Measurements from ENCODE around the gene PCGF2.

Gene PCGF2

DNA sequence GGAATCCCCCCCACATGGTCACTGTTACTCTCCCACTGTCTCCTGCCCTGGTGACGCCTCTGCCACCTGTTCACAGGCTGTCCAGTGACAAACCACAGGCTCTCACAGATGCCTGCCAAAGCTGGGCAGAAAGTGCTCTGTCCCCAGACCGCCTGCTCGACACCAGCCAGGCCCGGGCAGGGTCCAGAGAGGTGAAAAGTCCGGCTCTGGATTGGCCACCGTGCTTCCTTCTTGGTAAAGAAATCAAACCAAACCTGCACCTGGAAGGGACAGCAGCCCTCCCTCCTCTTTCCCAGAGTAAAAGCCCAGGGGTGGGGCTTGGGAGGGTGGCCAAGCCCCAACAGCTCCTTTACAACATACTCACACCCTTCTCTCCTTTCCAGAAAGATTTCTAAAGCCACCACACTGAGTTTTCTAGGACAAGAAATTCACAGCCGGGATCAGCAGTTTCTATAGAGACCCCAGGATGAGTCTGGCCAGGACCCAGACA is 6.2 kb downstream of the PCGF2 start:
- Histone ChIP-seq H3K36me3 (ENCODE audit: control insufficient read depth, low read depth, low read length) (peaks cover 24% of the 10 kb centered on the region), H3K9ac (ENCODE audit: low read length) (no peak overlapping the region)

DNA sequence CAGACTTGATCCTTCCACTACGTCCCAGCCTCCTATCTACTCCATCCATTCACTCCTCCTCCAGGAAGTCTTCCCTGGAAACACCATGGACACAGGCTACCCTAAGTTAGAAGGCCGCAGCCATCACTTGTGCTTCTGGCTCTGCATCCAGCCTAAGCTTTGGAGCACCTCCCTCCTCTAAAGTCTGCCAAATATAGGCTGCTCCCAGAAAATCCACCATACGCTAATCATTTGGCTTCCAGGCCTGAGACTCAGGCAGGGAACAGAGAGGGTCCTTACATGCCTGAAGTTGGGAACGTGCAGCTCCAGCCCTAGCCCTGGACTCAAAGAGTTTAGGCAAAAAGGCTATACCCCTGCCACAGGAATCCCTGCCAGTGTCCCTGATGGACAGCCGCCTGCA is 6.7 kb downstream of the PCGF2 start:
- peaks cover 24% of the 10 kb centered on the region for H3K36me3 ChIP-seq (ENCODE audit: control insufficient read depth, low read depth, low read length)
- H3K4me3 ChIP-seq (ENCODE audit: low read length) = no peak overlapping the region
- no peak overlapping the region for H3K9ac ChIP-seq (ENCODE audit: low read length)
- H3K4me1 ChIP-seq (ENCODE audit: control insufficient read depth, low read depth, low read length) = peaks cover 24% of the 10 kb centered on the region
- no peaks in the 10 kb centered on the region for H3K27me3 ChIP-seq (ENCODE audit: control insufficient read depth, insufficient read depth, low read length)
- no peak overlapping the region for H3K27ac ChIP-seq (ENCODE audit: low read length)
- no peaks in the 10 kb centered on the region for H3K9me3 ChIP-seq (ENCODE audit: control insufficient read depth, low read depth, low read length)

More for the DNA sequence above, 6.2 kb downstream of the PCGF2 start:
- Histone ChIP-seq H3K9me3 (ENCODE audit: control insufficient read depth, low read depth, low read length) (no peaks in the 10 kb centered on the region), H3K27me3 (ENCODE audit: control insufficient read depth, insufficient read depth, low read length) (no peaks in the 10 kb centered on the region), H3K4me1 (ENCODE audit: control insufficient read depth, low read depth, low read length) (peaks cover 29% of the 10 kb centered on the region), H3K4me3 (ENCODE audit: low read length) (no peak overlapping the region), H3K27ac (ENCODE audit: low read length) (no peak overlapping the region)

DNA sequence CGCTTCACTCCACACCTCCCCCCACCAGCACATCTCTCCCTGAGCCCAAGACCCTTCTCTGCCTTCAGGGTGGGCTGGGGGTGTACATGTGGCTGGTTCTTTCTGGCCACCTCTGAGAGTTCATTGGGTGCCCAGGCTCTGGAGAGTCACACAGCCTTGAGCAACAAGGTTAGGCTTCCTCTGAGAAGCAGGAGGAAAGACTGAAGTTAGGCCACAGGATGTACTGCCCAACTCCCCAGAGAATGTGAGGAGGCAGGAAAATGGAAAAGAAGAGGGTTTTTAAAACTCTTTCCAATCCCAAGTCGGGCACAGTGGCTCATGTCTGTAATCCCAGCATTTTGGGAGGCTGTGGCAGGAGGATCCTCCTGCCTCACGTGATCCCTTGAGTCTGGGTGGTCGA is 7.3 kb downstream of the PCGF2 start:
- no peaks in the 10 kb centered on the region for H3K9me3 ChIP-seq (ENCODE audit: control insufficient read depth, low read depth, low read length)
- H3K9ac ChIP-seq (ENCODE audit: low read length) = no peak overlapping the region
- no peaks in the 10 kb centered on the region for H3K27me3 ChIP-seq (ENCODE audit: control insufficient read depth, insufficient read depth, low read length)
- peaks cover 17% of the 10 kb centered on the region for H3K4me1 ChIP-seq (ENCODE audit: control insufficient read depth, low read depth, low read length)
- no peak overlapping the region for H3K4me3 ChIP-seq (ENCODE audit: low read length)
- H3K27ac ChIP-seq (ENCODE audit: low read length) = peak overlapping the region; percentile 22
- peaks cover 28% of the 10 kb centered on the region for H3K36me3 ChIP-seq (ENCODE audit: control insufficient read depth, low read depth, low read length)

DNA sequence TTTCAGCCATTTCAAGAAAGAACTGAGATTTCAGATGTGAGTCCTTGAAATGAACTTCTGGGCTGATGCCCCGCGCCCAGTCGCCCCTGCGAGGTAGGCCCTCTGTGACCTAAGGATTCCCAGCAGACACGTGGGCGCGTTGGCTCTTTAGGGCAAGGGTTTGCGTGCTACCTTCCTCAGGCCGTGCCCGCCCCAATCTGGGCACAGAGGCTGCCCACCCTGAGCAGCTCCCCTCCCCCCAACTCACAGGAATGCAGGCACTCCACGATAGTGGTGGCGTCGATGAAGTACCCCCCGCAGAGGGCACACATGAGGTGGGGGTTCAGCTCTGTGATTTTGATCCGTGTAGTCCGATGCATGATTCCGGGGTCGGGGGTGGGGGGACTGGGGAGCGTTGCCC is 8.1 kb downstream of the PCGF2 start:
- Histone ChIP-seq H3K4me3 (ENCODE audit: low read length) (no peak overlapping the region), H3K9ac (ENCODE audit: low read length) (no peak overlapping the region), H3K4me1 (ENCODE audit: control insufficient read depth, low read depth, low read length) (peaks cover 14% of the 10 kb centered on the region), H3K27ac (ENCODE audit: low read length) (no peak overlapping the region), H3K9me3 (ENCODE audit: control insufficient read depth, low read depth, low read length) (no peaks in the 10 kb centered on the region), H3K27me3 (ENCODE audit: control insufficient read depth, insufficient read depth, low read length) (no peaks in the 10 kb centered on the region), H3K36me3 (ENCODE audit: control insufficient read depth, low read depth, low read length) (peaks cover 30% of the 10 kb centered on the region)

DNA sequence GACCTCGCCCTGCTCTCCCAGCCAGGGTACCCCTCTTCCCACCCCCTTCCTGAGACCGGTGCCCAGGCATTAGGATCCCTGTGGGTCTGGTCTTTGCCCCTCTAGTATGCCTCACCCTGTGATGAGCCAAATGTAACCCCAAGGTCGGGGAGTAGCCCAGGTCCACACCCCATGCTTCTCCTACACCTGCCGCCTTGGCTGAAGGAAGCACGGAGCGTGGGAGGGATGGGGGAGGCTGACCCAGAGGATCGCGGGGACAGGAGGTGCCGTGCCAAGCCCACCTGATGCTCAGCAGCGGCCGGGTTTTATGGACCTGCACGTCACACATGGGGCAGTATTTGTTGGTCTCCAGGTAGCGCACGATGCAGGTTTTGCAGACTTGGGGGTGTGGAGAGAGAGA is 8.8 kb downstream of the PCGF2 start:
- Histone ChIP-seq H3K4me3 (ENCODE audit: low read length) (no peak overlapping the region), H3K9ac (ENCODE audit: low read length) (no peak overlapping the region), H3K36me3 (ENCODE audit: control insufficient read depth, low read depth, low read length) (peaks cover 35% of the 10 kb centered on the region), H3K9me3 (ENCODE audit: control insufficient read depth, low read depth, low read length) (no peaks in the 10 kb centered on the region), H3K4me1 (ENCODE audit: control insufficient read depth, low read depth, low read length) (peaks cover 14% of the 10 kb centered on the region), H3K27me3 (ENCODE audit: control insufficient read depth, insufficient read depth, low read length) (no peaks in the 10 kb centered on the region), H3K27ac (ENCODE audit: low read length) (no peak overlapping the region)

DNA sequence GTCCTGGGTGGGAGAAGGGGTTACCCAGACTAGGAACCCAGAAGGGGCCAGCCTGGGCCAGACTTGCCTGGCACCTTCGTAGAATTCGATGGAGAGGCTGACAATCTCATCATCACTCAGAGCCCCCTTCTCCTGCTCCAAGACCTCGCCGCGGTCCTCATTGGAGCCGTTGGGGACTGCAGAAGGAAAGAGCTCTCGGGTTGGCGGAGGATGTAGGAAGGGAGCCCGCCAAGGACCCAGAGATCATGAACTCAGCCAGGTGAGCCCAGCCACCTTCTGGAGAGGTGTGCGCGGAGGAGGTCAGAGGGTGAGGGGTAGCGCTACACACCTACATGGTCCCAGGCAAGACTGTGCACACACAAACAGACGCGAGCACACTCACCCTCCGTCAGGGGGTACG is 9.4 kb downstream of the PCGF2 start:
- Histone ChIP-seq H3K27ac (ENCODE audit: low read length) (no peak overlapping the region), H3K4me3 (ENCODE audit: low read length) (no peak overlapping the region), H3K36me3 (ENCODE audit: control insufficient read depth, low read depth, low read length) (peaks cover 36% of the 10 kb centered on the region), H3K4me1 (ENCODE audit: control insufficient read depth, low read depth, low read length) (peaks cover 9% of the 10 kb centered on the region), H3K27me3 (ENCODE audit: control insufficient read depth, insufficient read depth, low read length) (no peaks in the 10 kb centered on the region), H3K9ac (ENCODE audit: low read length) (no peak overlapping the region), H3K9me3 (ENCODE audit: control insufficient read depth, low read depth, low read length) (no peaks in the 10 kb centered on the region)

DNA sequence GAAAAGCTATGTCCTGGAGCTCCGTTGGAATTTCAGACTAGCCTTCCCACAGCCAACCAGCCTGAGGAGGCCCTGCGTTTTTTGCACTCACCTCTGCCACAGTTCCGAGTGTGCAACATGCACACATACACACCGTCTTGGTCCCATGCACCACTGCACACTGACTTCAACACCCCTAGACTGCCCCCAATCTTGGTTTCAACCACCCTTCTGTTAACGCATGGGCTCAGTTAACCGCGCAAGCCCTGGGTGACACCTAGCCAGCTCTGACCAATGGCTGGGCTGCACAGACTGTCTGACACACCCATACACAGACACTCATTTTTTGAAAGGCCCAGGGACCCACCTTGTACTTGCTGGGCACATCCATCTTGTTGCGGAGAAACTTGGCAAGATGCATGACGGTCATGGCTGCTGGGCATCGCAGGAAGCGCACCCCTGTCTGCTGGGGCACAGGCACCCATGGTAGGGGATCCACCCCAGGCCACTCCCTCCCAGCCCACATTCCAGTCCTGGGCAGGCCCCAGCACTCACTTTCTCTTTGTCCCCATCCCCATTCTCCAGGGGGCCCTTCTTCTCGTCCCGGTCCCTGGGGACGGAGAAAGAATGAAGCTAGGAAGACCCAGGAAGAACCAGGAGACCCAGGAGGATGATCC is 10.0 kb downstream of the PCGF2 start:
- H3K27me3 ChIP-seq (ENCODE audit: control insufficient read depth, insufficient read depth, low read length) = no peaks in the 10 kb centered on the region
- peaks cover 36% of the 10 kb centered on the region for H3K36me3 ChIP-seq (ENCODE audit: control insufficient read depth, low read depth, low read length)
- H3K9ac ChIP-seq (ENCODE audit: low read length) = no peak overlapping the region
- H3K4me1 ChIP-seq (ENCODE audit: control insufficient read depth, low read depth, low read length) = peaks cover 5% of the 10 kb centered on the region
- H3K27ac ChIP-seq (ENCODE audit: low read length) = no peak overlapping the region
- no peaks in the 10 kb centered on the region for H3K9me3 ChIP-seq (ENCODE audit: control insufficient read depth, low read depth, low read length)
- no peak overlapping the region for H3K4me3 ChIP-seq (ENCODE audit: low read length)

DNA sequence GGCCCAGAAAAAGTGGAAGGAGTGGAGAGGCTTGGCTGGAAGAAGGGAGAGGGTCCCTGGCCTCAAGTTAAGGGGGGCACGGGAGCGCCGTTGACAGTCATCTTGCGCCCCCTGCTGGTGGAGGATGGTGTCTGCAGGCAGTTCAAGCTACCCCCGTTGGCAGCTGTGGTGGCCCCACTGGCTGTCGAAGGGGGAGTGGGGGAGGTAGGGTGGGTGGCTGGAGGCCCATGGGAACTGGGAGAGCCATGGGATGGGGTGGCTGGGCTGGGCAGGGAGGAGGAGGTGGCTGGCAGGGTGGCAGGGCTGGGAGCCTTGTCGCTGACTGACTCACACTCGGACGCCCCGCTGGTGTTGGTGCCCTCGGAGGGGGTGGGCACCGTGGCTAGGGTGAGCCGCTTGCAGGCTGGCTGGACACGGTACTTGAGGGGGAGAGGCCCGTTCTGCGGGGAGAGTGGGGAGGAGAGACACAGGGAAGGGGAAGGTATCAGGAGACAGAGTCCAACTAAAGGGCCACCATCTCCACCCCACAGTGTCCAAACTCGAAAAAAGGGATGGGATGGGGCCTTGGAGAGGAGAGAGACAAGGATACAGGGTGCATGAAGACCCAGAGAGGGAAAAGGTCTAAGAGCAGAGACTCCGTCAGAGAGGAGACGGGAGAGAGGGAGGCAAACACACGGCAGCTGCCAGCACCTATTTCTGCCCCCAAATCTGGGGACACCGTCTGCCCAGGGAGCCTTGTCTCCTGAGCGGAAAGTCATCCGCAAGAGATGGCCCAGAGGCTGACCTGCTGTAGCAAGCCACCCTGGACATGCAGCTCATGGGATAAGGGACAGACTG is 12.8 kb downstream of the PCGF2 start:
- no peaks in the 10 kb centered on the region for H3K9me3 ChIP-seq (ENCODE audit: control insufficient read depth, low read depth, low read length)
- H3K4me3 ChIP-seq (ENCODE audit: low read length) = no peak overlapping the region
- peaks cover 36% of the 10 kb centered on the region for H3K36me3 ChIP-seq (ENCODE audit: control insufficient read depth, low read depth, low read length)
- no peak overlapping the region for H3K9ac ChIP-seq (ENCODE audit: low read length)
- H3K27me3 ChIP-seq (ENCODE audit: control insufficient read depth, insufficient read depth, low read length) = no peaks in the 10 kb centered on the region
- H3K27ac ChIP-seq (ENCODE audit: low read length) = no peak overlapping the region
- no peaks in the 10 kb centered on the region for H3K4me1 ChIP-seq (ENCODE audit: control insufficient read depth, low read depth, low read length)

DNA sequence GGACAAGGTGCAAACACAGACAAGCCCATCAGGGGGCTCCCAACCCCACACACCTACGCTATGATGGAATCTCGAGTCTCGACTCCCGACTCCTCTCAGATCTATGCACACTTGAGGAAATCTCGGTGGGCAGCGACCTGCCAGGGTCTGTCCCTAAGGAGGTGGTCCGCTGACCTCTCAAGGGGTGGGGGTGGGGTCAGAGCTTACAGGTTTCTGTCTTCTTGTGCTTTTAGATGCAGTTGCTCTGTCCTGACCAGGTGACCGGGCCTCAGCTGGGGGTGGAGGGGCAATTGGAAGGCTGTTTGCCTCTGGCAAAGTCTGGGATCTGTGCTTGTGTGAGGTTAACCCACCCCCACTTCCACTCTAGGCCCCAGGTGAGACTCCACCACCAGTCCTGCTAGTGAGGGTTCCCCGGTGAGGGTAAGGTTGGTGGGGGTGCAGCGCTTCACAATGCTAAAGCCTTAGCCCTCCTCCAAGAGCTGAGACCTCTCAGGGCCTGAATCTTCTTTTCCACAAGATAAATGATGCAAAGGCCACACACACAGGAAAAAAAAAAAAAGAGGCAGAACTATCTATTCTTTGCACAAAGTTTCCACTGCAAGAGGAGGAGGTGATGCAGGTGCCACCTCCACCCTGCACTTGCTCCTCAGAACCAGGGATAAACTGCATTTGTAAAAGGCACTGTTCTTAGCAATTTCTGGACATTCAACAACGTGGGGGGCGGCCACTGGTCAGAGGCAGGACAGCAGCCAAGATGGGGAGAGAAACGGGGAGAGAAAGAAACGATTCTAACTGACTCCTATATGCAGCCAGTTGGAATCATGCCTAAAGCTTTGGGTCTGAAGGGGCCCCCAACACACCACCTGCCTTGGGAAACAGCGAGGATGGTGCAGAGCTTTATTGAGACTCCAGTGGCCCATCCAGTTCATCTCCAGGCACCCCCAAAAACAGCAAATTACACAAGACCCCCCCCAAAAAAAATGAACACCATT is 13.9 kb downstream of the PCGF2 start:
- Histone ChIP-seq H3K27ac (ENCODE audit: low read length) (no peak overlapping the region), H3K4me1 (ENCODE audit: control insufficient read depth, low read depth, low read length) (peaks cover 3% of the 10 kb centered on the region), H3K36me3 (ENCODE audit: control insufficient read depth, low read depth, low read length) (peaks cover 28% of the 10 kb centered on the region)

DNA sequence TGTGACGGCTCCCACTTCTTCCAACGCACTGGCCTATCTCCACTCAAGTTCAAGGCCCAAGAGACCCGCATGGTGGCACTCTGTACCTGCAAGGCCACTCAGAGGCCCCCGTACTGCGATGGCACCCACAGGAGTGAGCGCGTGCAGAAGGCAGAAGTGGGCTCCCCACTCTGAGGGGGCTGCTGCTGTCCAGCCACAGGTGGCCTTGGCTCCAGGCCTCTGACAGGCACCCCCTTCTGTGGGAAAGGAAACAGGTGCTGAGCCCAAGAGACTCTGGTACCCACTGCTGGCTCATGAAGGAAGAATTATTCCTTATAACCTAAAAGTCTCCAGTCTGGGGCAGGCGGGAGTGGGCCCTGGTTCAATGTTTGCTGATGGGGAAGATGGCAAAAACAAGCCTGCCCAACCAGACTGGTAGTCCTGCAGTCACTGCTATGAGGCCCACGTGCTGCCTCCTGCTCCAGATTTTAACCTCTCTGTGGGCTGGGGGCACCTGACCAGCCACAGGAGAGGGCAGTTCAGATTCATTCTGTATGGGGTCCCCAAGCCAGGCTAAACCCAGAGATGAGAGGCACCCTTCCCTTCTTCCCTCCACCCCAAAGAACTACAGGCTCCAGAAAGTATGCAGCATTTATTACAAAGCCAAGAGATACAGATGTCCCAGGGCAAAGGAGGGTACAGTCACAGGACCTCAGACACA is 14.7 kb downstream of the PCGF2 start:
- no peak overlapping the region for H3K4me3 ChIP-seq (ENCODE audit: low read length)
- peaks cover 19% of the 10 kb centered on the region for H3K36me3 ChIP-seq (ENCODE audit: control insufficient read depth, low read depth, low read length)
- no peak overlapping the region for H3K9ac ChIP-seq (ENCODE audit: low read length)
- H3K4me1 ChIP-seq (ENCODE audit: control insufficient read depth, low read depth, low read length) = peaks cover 4% of the 10 kb centered on the region
- H3K27ac ChIP-seq (ENCODE audit: low read length) = no peak overlapping the region
- no peaks in the 10 kb centered on the region for H3K9me3 ChIP-seq (ENCODE audit: control insufficient read depth, low read depth, low read length)
- peaks cover 13% of the 10 kb centered on the region for H3K27me3 ChIP-seq (ENCODE audit: control insufficient read depth, insufficient read depth, low read length)

More for the DNA sequence above, 13.9 kb downstream of the PCGF2 start:
- Histone ChIP-seq H3K27me3 (ENCODE audit: control insufficient read depth, insufficient read depth, low read length) (peaks cover 5% of the 10 kb centered on the region), H3K4me3 (ENCODE audit: low read length) (no peak overlapping the region), H3K9me3 (ENCODE audit: control insufficient read depth, low read depth, low read length) (no peaks in the 10 kb centered on the region), H3K9ac (ENCODE audit: low read length) (no peak overlapping the region)
